ENCODE results near the gene HRH3.

DNA sequence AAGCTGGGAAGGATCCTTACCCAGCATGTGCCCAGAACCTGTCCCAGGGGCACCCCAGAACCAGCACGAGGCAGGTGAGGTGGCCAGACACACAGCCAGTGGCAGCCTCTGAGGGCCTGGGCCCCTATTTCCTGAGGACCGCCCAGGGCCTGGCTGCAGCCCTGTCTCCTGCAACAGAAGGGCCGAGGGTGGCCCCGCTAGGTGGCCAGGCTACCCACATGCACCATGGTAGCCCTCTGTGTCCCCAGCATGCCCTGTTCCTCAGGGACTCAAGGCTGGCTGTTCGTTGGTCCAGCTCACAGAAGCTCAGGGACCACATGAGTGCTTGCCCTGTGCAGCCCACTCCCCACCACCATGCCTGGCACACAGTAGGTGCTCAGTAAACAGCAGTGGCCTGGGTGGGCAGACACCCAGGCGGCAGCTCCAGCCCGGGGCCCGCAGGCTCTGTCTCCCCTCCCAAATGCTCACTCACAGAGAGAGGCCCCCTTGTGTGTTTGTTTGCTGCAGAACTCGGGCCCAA, 8.2 kb downstream of the HRH3 start:
- TF ChIP-seq, protein P1, sequence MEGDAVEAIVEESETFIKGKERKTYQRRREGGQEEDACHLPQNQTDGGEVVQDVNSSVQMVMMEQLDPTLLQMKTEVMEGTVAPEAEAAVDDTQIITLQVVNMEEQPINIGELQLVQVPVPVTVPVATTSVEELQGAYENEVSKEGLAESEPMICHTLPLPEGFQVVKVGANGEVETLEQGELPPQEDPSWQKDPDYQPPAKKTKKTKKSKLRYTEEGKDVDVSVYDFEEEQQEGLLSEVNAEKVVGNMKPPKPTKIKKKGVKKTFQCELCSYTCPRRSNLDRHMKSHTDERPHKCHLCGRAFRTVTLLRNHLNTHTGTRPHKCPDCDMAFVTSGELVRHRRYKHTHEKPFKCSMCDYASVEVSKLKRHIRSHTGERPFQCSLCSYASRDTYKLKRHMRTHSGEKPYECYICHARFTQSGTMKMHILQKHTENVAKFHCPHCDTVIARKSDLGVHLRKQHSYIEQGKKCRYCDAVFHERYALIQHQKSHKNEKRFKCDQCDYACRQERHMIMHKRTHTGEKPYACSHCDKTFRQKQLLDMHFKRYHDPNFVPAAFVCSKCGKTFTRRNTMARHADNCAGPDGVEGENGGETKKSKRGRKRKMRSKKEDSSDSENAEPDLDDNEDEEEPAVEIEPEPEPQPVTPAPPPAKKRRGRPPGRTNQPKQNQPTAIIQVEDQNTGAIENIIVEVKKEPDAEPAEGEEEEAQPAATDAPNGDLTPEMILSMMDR (IDR thresholded peaks at IDR 0.05 in 4 of 5, conservative IDR thresholded peaks at IDR 0.05 in 1 of 5), result no peak
- TF ChIP-seq POLR2A (IDR thresholded peaks at IDR 0.05), result no peak

Measured in gastrocnemius medialis (tissue), 4 donors.